Measurements from ENCODE around the gene SERPINB11.
"Not testable (repeated sequence)": the region's sequence is repeated elsewhere in the genome, so short reads cannot be mapped to it uniquely, and the experiment has no call there.

- not testable (repeated sequence) for TF ChIP-seq POLR2A, CTCF (IDR thresholded peaks at IDR 0.05)
Measured at GRCh38 chr18:63661750-63662149, 41.0 kb upstream of the SERPINB11 start, which contains the start of gene SERPINB3.

Measured in right lobe of liver (tissue), 4 donors.